ENCODE results near the gene ZPR1.
"Not testable (repeated sequence)": the region's sequence is repeated elsewhere in the genome, so short reads cannot be mapped to it uniquely, and the experiment has no call there.

Gene ZPR1

GRCh38 chr11:116787786-116788486 is at the start of gene ZPR1:
Gene ZPR1 (minus strand): TSS chr11:116788023. CDS start chr11:116787990, 33 bp downstream.
- peak; percentile 70 for DNase-seq (ENCODE audit: low spot score)

- DNase-seq (ENCODE audit: low spot score), result no peak
Measured at GRCh38 chr11:116836632-116836991, 48.8 kb upstream of the ZPR1 start.

- DNase-seq (ENCODE audit: low spot score), result peak; percentile 93
Measured at GRCh38 chr11:116835791-116836631, 48.2 kb upstream of the ZPR1 start.

- no peak for DNase-seq (ENCODE audit: low spot score)
Measured at GRCh38 chr11:116835042-116835772, 47.4 kb upstream of the ZPR1 start.

- not testable (repeated sequence) for DNase-seq (ENCODE audit: low spot score)
Measured at GRCh38 chr11:116834535-116835041, 46.8 kb upstream of the ZPR1 start.

- DNase-seq (ENCODE audit: low spot score), result no peak
Measured at GRCh38 chr11:116833816-116834534, 46.2 kb upstream of the ZPR1 start.

GRCh38 chr11:116833491-116833815 is 45.6 kb upstream of the ZPR1 start:
- DNase-seq (ENCODE audit: low spot score), result no peak

GRCh38 chr11:116832350-116833290 is 44.8 kb upstream of the ZPR1 start:
- no peak for DNase-seq (ENCODE audit: low spot score)

GRCh38 chr11:116831790-116832349 is 44.0 kb upstream of the ZPR1 start:
- DNase-seq (ENCODE audit: low spot score), result no peak

- no peak for DNase-seq (ENCODE audit: low spot score)
Measured at GRCh38 chr11:116830184-116830912, 42.5 kb upstream of the ZPR1 start.

- DNase-seq (ENCODE audit: low spot score), result no peak
Measured at GRCh38 chr11:116829525-116830183, 41.8 kb upstream of the ZPR1 start, which contains the start of gene APOC3. Gene APOC3 (plus strand): TSS chr11:116829907. CDS start chr11:116830583, 676 bp downstream.

- no peak for DNase-seq (ENCODE audit: low spot score)
Measured at GRCh38 chr11:116828632-116829524, 41.1 kb upstream of the ZPR1 start.

GRCh38 chr11:116827461-116827860 is 39.6 kb upstream of the ZPR1 start:
- DNase-seq (ENCODE audit: low spot score), result no peak

GRCh38 chr11:116826751-116827431 is 39.1 kb upstream of the ZPR1 start:
- DNase-seq (ENCODE audit: low spot score), result no peak

GRCh38 chr11:116825854-116826750 is 38.3 kb upstream of the ZPR1 start:
- DNase-seq (ENCODE audit: low spot score), result no peak

GRCh38 chr11:116825434-116825833 is 37.6 kb upstream of the ZPR1 start:
- no peak for DNase-seq (ENCODE audit: low spot score)
